ENCODE measurements around the gene OR10T2. TPM values are rescaled to one million over a fixed set of nuclear protein-coding genes. Genes with fewer than 3 reads are reported as not detected.
"Not testable (repeated sequence)": the region's sequence is repeated elsewhere in the genome, so short reads cannot be mapped to it uniquely, and the experiment has no call there.

Gene OR10T2
- total and polyA plus RNA-seq, 7 donors, result not detected

GRCh38 chr1:158353303-158354075 lies 45.8 kb downstream of the OR10T2 start, which contains the start of gene CD1E:
Gene CD1E, plus strand, starts transcription at chr1:158353894. Its CDS starts 95 bp downstream, at chr1:158353989.
- Histone ChIP-seq H3K36me3 (no peaks in the 10 kb centered on the region), H3K27me3 (no peaks in the 10 kb centered on the region), H3K9me3 (no peaks in the 10 kb centered on the region), H3K4me3 (no peak within 1 kb of the TSS), H3K27ac (no peak within 1 kb of the TSS), H3K4me1 (no peaks in the 10 kb centered on the region)
- TF ChIP-seq CTCF (IDR thresholded peaks at IDR 0.05) (no peak), EP300 (IDR thresholded peaks at IDR 0.05) (no peak), POLR2A (IDR thresholded peaks at IDR 0.05) (no peak)
- intact Hi-C loops (cut with DNase I), result no loop called here
- 25 to 41% methylated on average over 6 of the region's 6 CpGs for WGBS, 2 donors
- no peak for DNase-seq

- H3K27me3 ChIP-seq; H3K4me3 ChIP-seq; H3K9me3 ChIP-seq; DNase-seq; H3K27ac ChIP-seq; H3K4me1 ChIP-seq; H3K36me3 ChIP-seq; intact Hi-C loops (cut with DNase I): not testable (repeated sequence)
- WGBS, 2 donors, result 95 to 97% methylated on average over 24 of the region's 24 CpGs
Measured at GRCh38 chr1:158348946-158349345, 50.3 kb downstream of the OR10T2 start.

Other genes starting within 250 kb of the OR10T2 start
- 1 to 10 TPM; 1.1 to 3.0 (median 2.2) TPM for gene CD1D, start 218.6 kb downstream of the OR10T2 start, total RNA-seq
- gene CD1D, start 218.6 kb downstream of the OR10T2 start, polyA plus RNA-seq, result 1 to 10 TPM in 2 of 3 donors, under 1 TPM in 1; 0.60 to 5.9 (median 3.2) TPM
- gene CD1A, start 145.0 kb downstream of the OR10T2 start, total RNA-seq, result not detected
- under 1 TPM in 1 of 3 donors, not detected in 2; 0.90 TPM for gene CD1A, start 145.0 kb downstream of the OR10T2 start, polyA plus RNA-seq
- 1 to 10 TPM in 2 of 4 donors, under 1 TPM in 1, not detected in 1; 0.99 to 4.3 (median 1.1) TPM for gene CD1C, start 109.5 kb downstream of the OR10T2 start, total RNA-seq
- 1 to 10 TPM in 2 of 3 donors, not detected in 1; 1.2 to 9.9 TPM for gene CD1C, start 109.5 kb downstream of the OR10T2 start, polyA plus RNA-seq
- gene CD1B, start 67.9 kb downstream of the OR10T2 start, total RNA-seq, result not detected
- gene CD1B, start 67.9 kb downstream of the OR10T2 start, polyA plus RNA-seq, result under 1 TPM in 1 of 3 donors, not detected in 2; 0.12 TPM
- 1 to 10 TPM in 1 of 4 donors, under 1 TPM in 1, not detected in 2; 0.71 to 2.3 TPM for gene CD1E, start 45.6 kb downstream of the OR10T2 start, total RNA-seq
- under 1 TPM in 1 of 3 donors, not detected in 2; 0.50 TPM for gene CD1E, start 45.6 kb downstream of the OR10T2 start, polyA plus RNA-seq
- gene OR10K2, start 26.8 kb upstream of the OR10T2 start, total RNA-seq, result not detected
- gene OR10K2, start 26.8 kb upstream of the OR10T2 start, polyA plus RNA-seq, result not detected
- not detected for gene OR10K1, start 62.4 kb upstream of the OR10T2 start, total RNA-seq
- not detected for gene OR10K1, start 62.4 kb upstream of the OR10T2 start, polyA plus RNA-seq
- not detected for gene OR10R2, start 72.8 kb upstream of the OR10T2 start, total RNA-seq
- gene OR10R2, start 72.8 kb upstream of the OR10T2 start, polyA plus RNA-seq, result not detected
- not detected for gene OR6Y1, start 154.9 kb upstream of the OR10T2 start, total RNA-seq
- gene OR6Y1, start 154.9 kb upstream of the OR10T2 start, polyA plus RNA-seq, result not detected
- gene OR6P1, start 171.1 kb upstream of the OR10T2 start, total RNA-seq, result not detected
- gene OR6P1, start 171.1 kb upstream of the OR10T2 start, polyA plus RNA-seq, result not detected
- not detected for gene OR10X1, start 180.4 kb upstream of the OR10T2 start, total RNA-seq
- not detected for gene OR10X1, start 180.4 kb upstream of the OR10T2 start, polyA plus RNA-seq
- not detected for gene OR10Z1, start 205.8 kb upstream of the OR10T2 start, total RNA-seq
- gene OR10Z1, start 205.8 kb upstream of the OR10T2 start, polyA plus RNA-seq, result not detected